Endometrium (tissue), 2 donors: ENCODE results near the gene PACRGL.
A peak's percentile ranks its signal among the peaks of the same experiment; 100 is the strongest.

Source experiments
- FAIRE-seq: peaks from 2 replicates; lab custom pipeline; 2012; peaks lifted over from hg19 to GRCh38; lab: Jason Lieb, UNC
- donor health status: control.
- donor health status: control.

The PACRGL gene

GRCh38 chr4:20700007-20700761 is at the start of gene PACRGL:
Gene PACRGL (plus strand): TSS chr4:20700458. CDS start chr4:20704482, 4,024 bp downstream.
- peak; percentile 57 for FAIRE-seq

DNA sequence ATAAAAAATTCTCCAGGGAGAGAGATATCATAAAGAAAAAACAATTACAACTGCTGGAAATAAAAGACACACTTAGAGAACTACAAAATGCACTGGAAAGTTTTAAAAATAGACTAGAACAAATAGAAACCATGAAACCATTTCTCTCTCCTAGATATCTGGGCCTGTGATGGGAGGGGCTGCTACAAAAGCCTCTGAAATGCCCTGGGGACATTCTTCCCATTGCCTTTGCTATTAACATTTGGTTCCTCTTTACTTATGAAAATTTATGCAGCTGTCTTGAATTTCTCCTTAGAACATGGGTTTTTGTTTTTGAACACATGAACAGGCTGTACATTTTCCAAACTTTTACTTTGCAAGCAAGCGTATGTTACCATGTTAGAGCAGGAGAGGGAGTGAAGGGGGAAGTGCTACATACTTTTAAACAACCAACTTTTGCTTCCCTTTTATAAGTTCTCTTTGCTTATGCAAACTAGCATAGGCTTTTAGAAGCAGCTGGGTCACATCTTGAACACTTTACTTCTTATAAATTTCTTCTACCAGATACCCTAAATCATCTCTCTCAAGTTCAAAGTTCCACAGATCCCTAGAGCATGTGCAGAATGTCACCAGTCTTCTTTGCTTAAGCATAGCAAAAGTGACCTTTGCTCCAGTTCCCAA is 47.9 kb upstream of the PACRGL start:
- no peak for FAIRE-seq

- FAIRE-seq = no peak
Measured at GRCh38 chr4:20658456-20658855, 41.8 kb upstream of the PACRGL start.

GRCh38 chr4:20662851-20663250 is 37.4 kb upstream of the PACRGL start:
- no peak for FAIRE-seq

- FAIRE-seq = no peak
Measured at GRCh38 chr4:20666012-20666860, 34.0 kb upstream of the PACRGL start.

DNA sequence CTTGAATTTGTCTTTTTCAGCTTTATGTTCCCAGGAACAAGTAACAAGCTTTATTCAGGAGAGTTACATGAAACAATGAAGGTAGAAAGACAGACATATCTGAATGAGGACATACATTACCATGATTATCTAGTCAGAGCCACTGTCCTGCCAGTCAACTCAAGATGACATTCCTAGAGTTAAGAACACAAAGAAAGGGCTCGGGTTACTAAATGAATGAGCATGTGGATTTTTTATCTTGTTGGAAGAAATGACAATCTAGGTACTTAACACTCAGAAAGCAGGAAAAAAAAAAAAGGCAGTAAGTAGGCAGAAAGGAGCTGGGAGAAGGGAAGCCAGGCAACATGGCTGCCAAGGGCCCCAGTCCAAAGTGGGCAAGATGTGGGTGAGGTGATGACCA is 28.0 kb upstream of the PACRGL start:
- no peak for FAIRE-seq

- FAIRE-seq = no peak
Measured at GRCh38 chr4:20675786-20676185, 24.5 kb upstream of the PACRGL start.

DNA sequence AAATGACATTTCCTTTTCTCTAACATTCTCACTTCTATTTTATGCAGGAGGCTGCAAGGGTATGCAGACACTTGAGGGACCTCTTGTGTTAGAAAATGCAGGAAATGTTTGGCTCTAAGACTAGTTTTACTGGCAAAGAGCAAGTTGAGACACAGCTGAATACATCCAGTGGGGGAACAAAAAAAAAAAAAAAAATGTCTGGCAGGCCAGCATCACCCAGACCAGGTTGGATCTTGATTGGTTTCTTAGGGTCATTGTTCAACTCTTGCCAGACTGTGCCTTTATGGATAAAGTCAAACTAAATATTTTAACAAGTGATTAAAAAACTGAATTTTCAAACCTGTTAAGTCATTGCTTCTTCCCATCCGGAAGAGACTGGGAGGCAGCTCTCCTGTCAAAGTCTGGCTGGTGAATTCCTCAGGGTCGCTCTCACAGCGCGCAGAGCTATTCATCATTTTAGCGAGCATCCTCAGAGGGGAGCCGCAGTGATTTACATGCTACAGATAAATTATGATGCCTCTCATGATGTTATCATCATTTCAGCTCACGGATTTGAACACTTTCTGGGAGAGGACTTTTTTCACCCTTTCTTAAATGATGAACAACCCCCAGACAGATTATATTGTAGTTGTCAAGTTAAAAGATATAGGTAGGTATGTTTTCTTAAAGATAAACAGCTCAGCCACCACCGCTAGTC is 23.6 kb upstream of the PACRGL start:
- no peak for FAIRE-seq

- no peak for FAIRE-seq
Measured at GRCh38 chr4:20678400-20678799, 21.9 kb upstream of the PACRGL start.

DNA sequence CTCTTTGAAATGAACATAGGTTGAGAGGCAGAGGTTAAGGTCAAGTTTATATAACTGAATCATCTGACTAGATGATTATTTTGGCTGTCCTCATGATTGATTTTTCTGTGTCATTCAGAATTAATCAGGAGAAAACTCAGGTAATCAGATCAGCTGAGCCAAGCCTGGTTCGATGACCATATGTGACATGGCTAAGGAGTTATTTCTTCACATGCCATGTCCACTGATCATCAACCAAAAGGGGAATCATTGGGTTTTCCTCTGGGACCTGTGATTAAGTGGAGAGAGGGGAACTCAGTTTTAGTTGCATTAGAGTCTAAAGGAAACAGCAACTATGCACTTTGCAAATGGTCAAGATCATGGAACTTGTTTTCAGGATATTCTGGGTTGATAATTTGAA is 20.3 kb upstream of the PACRGL start:
- FAIRE-seq = no peak

DNA sequence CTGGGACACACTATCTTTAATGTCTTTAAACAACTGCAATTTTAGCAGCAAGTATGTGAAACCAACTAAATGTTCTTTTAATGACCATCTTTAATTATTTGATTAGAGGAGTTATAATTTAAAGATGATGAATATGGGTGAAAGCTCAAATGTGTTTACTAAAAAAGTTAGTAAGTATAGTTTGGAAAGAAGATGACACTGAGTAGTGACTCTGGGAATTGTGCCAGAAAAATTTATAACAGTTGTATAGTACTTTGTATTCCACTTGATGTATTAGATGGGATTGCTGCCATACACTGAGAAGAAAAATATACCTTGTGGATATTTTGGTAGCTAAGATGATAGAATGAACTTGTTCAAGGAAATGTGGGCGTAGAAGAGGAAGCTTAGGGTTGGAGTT is 19.5 kb upstream of the PACRGL start:
- FAIRE-seq = no peak

GRCh38 chr4:20681271-20681670 is 19.0 kb upstream of the PACRGL start:
- no peak for FAIRE-seq

GRCh38 chr4:20682853-20683252 is 17.4 kb upstream of the PACRGL start:
- FAIRE-seq = no peak

- no peak for FAIRE-seq
Measured at GRCh38 chr4:20683766-20684165, 16.5 kb upstream of the PACRGL start.

DNA sequence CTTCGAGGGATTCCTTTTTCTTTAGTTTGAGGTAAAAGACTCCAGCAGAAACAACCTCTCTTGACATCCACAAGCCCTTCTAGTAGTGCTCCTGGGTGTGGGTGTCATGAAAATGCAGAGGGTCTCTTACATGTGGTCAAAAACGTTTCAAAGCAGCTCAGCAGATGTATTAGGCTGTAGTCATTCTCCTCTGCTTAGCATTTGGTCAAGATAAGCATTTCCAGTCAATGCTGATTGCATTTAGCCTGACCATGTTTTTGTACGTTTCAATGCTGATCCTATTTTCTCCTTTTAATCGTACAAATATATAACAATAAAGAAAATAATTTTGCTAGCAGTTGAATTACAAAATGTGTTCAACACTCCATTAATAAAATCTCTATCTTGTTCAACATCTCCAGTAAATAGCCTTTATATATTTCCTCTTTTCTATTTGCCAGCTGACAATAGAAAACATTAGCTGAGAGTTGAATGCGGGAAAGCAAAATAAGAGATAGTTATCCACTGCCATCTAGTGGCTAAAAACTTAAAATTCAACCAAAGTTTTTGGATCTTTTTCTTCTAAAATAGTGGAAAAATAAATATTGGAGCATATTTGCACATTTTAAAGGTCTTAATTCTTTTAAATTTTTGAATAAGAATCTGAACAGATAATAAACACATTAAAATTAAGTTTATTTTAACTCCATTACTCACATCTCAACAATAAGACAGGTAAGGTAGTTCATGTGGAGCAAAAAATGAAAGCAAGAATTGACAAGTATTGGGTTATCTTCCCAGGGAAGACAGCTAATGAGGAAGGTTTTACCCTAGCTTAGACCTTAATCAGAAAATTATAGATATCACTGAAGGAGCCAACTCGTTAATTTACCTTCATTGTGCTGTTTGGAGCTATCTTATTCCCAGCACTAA is 15.2 kb upstream of the PACRGL start:
- FAIRE-seq = peak; percentile 96

GRCh38 chr4:20687864-20688263 is 12.4 kb upstream of the PACRGL start:
- no peak for FAIRE-seq

DNA sequence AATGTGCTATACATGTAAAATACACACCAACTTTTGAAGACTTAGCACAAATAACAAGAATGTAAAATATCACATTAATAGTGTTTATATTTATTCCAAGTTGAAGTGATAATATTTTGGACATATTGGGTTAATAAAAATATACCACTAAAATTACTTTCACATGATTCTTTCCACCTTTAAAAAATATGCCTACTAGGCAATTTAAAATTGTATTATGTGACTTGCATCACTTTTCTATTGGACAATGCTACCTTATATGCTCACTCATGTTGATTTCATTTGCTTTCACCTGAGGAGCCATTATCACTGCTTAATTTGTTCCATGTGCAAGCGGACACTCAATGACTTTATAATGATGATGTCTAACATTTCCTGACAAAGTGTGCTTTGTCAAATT is 3.4 kb upstream of the PACRGL start:
- no peak for FAIRE-seq

DNA sequence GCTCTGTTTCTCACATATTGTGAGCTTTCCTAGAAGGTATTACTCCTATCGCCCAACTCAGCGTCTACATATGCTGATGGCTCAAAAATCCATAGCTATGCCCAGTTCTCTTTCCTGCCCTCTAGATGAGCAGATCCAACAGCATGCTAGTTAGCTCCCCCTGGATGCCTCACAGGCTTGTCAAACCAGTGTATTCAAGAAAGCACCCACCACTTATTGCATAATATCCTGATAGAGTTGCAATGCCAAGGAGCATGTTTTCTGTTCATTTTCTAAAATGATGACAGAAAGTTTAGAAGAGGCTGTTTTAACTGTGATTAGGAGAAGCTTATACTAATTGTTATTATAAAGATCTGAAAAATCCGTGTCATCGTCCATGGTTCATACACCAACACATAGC is 1.9 kb upstream of the PACRGL start:
- FAIRE-seq = no peak

GRCh38 chr4:20698820-20699219 is 1.4 kb upstream of the PACRGL start:
- FAIRE-seq = no peak

DNA sequence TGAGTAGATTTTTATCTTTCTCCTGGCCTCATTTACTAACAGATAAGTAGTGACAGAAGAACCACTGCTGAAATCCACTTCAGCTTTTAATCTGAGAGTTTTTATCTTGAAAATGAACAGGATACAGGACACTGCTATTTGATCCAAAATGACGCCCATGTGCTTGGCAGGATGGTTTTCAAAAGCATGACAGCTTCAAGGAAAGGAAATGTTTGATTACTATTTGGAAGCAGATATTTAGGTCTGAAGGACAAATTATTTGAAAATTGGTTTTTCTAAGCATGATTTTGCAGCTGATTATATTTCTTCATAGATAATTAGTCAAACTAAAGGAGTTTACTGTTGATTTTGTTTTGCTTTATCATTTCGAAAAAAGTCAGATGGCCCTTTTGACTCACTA is 11.1 kb downstream of the PACRGL start:
- no peak for FAIRE-seq

DNA sequence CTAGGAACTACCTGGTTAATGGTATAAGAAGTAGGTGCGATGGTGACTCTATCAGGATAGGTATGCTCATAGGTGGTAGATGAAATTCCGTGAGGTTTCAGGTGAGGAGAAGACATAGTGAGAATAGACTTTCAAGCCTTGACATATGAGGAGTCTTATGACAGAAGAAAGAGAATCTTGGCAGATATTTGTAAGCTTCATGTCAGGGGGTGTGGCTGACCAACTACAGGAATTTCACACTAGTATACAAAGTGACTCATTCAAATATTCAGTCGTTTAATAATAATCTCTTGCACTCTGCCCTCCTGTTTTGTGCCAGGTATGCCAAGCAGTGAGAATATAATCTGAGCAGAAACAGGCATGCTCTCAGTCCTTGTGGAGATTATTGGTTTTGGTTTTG is 22.8 kb downstream of the PACRGL start:
- FAIRE-seq = no peak
